GM19438 (cell line): ENCODE data around the gene P2RX6.

Experiments used
- ATAC-seq: cut with Tn5 transposase; IDR thresholded peaks from one replicate; pipeline ENCODE4 v1.9.1; 2021; ENCODE audit warnings: low read depth; ENCODE audit not compliant: unreplicated experiment

Gene P2RX6

DNA sequence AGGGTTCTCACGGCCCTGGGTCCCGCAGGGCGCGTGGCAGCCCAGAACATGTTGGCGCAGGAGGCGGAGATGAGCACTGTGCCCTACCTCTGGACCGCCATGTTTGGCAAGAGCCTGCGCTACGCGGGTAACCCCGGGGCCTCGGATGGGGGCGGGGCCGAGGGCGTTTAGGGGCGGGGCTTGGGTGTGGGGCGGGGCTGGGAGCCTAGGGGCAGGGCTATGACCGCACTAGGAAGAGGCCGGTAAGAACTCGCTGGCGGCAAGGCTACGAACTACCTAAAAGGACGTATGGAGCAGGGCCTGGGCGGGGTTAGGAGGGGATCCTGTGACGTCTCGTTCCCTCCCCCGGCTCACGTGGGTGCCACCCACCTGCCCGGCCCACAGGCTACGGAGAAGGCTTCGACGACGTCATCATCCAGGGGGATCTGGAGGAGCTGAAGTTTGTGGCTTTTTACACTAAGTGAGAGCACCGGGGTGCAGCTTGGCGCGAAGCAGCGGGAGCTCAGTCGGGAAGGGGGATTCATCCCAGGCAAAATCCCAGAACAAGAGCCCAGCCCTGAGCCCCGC, 35.6 kb upstream of the P2RX6 start:
- ATAC-seq = no peak

DNA sequence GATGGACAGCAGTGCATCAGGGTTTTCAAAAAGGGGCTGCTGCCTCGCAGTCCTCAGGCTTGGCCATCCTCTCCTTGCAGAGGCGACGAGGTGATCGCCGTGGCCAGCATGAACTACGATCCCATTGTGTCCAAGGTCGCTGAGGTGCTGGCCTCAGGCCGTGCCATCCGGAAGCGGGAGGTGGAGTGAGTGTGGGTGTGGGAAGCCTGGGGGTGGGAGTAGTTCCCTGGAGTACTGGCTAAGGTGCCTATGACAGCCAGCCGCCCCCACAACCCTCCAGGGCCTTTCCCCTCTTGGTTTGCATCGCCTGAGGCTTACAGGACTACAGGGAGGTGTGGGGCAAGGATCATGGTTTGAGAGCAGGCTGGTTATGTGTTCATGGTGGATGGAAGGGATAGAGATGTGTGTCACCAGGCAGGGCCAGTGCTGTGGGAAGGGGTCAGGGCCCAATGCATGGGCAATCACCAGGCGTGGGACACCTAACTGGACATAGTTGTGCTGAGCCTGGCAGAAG, 35.0 kb upstream of the P2RX6 start:
- no peak for ATAC-seq

DNA sequence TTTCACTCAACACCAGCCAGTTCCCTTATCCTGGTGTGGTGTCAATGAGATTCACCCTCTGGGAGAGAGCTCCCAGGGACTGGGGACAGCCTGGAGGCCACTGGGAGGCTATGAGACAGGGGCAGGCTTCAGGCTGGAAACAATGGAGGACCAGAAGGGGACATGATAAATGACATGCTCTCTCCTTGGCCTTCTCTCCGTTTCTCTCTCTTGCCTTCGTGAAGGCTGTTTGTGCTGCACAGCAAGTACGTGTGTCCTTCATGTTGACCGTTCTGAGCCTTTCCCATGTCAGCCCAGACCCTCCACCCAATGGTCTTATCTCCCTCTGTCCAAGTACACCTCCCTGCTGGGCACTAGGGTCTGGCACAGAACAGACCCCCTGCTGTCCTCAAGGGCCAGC, 34.4 kb upstream of the P2RX6 start:
- no peak for ATAC-seq

DNA sequence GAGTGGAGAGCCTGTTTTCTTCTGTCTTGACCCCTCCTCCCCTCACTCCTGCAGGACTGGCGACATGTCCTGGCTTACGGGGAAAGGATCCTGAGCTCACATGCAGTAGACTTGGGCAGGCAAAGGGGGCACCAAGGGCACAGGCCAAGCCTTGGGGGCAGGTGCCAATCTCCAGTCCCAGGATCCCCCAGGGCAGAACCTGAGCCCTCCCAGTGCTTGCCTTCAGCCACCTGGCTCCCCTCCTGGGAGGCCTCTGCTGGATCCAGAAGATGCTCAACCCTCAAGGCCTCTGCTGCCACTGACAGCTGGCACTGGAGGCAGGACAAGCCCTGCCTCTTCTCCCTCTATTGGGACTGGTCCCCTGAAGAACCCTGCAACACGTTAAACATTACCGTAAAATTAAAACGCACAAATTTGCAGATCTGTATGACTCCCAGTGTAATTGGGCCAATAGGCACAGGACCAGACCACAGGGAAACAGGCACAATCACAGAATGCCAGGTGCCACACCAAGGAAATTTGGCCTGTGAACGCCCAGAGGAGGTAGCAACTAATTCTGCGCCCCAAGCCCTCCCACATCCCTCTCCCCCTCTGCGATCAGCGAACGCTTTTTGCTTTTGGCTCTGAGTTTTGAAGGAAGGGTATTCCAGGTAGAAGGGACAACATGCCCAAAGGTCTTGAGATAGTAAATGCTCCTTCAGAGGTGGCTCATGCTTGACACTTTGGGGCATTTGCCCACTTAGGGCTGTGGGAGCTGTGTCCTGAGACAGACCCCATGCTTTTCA, 33.8 kb upstream of the P2RX6 start:
- no peak for ATAC-seq

DNA sequence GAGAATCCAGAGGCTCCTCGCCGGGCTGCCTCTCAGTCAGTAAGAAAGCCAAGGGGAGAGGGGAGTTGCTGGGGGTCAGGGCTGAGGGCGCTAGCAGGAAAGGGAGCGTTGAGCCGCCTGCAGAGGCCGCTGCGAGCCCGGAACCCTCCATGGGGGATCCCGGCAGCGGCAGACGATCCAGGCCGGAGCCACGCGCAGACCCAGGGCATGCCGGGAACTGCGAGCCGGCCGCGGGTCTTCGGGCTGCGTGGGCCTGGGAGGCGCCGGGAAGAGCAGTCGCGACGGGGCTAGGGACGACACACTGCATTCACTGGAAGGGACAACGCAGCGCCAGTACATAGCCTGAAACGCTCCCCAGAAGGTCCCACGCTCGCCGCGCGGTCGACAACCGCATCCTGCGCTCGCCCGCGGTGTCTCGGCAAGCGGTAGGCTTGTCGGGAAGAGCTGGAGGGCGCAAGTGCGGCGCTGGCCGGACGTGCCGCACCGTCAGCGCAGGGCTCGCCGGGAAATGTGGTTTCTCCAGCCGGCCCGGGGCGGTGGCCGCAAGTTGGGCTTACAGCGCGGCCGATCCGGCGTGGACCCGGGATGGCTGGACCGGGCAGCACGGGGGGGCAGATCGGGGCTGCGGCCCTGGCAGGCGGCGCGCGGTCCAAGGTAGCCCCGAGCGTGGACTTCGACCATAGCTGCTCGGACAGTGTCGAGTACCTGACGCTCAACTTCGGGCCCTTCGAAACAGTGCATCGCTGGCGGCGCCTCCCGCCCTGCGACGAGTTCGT, 33.0 kb upstream of the P2RX6 start, which contains the start of gene LZTR1:
Gene LZTR1 (plus strand): TSS at position 511 of the 776 bp plus-strand sequence. CDS start 75 bp downstream, at position 586.
- ATAC-seq = peak; percentile 82

DNA sequence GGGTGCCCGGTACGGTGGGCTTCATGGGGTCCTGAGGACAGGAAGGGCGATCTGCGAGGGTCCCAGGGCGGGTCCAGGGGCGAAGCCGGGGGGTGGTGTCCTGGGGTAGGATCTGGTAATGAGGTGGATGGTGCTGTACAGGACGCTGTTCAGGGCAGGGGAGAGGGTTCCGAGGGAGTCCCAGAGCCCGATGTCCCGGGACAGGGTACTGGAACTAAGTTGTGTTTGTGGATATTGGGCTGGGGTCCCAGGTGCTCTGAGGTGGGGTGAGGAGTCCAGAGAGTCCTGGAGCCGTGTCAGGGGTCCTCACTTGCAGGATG, 32.4 kb upstream of the P2RX6 start:
- ATAC-seq = no peak

DNA sequence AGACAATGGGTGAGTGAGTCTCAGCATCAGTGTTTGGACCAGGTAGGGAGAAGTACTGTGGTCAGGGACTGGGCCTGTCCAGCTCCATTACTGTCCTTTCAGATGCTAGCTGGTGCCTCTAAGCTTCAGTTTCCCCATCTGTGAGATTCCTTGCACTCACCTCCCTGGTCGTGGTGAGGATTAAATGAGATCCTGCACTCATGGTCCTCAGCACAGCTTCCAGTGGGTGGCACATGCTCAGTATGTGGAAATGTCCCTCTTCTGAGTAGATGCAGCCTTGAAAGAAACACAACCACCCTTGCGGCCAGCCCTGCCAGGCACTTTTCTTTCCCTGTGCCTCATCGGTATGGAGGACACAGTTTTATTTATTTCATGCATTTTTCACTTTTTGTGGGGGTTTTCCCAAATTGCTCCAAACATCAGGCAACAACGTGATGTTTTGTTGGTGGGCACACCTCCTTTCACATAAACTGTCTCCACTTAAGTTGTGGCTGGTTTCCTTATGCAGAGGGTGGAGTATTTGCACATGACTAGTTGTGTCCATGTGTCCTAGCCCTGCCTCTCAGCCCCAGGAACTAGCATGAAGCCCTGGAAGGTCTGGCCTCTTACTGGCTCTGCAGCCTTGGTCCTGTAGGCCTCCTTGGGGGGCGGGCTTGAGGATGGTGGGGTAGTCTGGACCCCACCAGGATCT, 31.7 kb upstream of the P2RX6 start:
- ATAC-seq = no peak

DNA sequence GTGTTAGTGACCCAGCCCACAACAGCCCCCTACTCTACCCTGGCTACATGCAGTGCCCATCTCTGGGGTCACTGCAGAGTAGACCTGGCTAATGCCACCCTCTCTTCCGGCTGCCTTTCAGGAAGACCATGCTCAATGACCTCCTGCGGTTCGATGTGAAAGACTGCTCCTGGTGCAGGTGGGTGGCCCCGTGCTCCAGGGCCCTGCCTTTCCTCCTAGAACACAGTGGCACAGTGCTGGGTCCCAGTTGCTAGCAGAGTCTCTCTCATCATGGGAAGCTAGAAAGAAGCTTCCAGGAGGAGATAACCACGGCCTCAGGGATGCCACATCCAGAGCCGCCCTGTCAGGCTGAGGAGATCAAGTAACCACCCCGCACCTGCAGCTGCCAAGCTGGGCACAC, 29.2 kb upstream of the P2RX6 start:
- ATAC-seq = no peak

DNA sequence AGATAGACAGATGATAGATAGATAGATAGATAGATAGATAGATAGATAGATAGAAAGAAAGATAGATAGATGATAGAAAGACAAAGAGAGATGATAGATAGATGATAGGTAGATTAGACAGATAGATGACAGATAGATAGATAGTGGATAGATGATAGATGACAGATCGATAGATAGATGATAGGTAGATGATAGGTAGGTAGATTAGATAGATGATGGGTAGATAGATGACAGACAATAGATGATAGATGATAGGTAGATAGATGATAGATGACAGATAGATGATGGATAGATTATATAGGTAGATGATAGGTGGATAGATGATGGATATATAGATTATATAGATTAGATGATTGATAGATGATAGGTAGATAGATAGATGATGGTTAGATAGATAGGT, 28.6 kb upstream of the P2RX6 start:
- ATAC-seq = no peak

DNA sequence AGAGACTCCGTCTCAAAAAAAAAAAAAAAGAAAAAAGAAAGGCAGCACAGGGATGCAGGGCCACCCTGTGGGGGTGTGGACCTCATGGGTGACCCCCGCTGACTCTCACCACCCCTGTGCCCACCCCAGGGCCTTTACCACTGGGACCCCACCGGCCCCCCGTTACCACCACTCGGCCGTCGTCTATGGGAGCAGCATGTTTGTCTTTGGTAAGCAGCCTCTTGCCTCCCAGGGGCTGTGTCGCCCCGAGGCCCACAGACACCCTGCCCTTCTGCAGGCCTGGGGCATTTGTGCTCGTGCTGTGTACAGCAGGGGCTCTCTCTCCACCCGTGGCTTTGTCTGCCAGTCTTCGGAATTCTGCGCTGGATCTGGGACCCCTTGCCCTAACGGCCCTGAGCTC, 27.6 kb upstream of the P2RX6 start:
- no peak for ATAC-seq

DNA sequence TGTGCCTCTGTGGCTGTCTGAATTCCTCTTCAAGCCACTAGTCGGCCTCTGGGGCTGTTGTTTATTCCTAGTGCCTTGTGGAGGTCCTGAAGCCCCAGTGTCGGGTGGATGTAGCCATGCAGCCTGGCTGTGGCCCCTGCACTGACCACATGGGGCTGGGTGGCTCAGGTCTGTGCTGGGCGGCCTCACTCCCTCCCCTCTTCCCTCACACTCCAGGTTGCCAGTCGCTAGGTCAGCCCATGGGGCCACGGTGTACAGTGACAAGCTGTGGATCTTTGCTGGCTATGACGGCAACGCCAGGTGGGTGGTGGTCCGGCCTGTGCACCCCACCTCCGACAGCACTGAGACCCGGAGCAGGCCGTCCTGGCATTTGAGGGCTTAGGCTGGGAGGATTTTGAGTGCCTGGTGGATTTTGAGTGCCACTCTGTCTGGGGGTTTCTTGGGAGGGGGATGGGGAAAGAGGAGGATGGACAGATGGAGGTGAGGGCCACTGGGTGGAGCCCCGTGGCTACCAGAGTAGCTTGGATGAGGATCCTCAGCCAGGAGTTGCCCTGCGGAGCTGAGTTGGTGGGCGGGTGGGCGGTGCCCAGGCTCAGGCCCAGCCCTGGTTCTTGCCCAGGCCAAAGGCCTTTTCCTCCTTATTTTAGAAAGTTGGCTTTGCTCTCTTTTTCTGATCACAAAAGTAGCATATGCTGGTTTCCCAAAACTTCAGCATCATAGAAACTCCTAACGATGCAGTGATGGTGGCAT, 26.2 kb upstream of the P2RX6 start:
- ATAC-seq = no peak

DNA sequence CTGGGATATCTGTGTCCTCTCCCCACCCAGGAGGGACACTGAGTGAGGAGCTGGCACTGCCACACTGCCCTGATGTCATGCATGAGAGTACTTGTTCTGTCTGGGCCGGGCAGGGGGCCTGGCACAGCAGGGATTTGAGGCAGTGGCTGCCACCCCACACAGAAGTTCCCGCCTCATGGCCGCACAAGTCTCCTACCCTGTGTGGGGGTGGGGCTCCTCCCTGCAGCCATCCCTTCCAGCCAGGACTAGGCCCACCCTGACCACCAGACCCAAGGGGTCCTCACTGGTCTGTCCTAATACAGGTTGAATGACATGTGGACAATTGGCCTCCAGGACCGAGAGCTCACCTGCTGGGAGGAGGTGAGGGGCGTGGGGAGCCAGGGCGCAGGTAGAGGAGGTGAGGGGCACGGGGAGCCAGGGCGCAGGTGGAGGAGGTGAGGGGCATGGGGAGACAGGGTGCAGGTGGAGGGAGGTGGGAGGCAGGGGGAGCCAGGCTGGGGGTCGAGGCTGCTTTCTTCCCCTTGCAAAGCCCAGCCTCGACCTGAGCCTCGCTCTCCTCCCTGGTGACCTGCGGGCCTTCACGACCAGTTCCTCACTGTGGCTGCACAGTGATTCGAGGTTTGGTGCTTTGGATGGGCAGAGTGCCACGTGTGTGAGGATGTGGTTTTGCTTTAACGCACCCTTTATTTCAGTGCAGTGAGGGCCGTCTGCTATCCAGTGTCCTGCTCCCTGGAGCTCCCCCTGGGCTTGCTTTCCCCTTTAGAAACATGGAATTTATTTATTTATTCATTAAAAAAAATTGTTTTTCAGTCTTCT, 25.4 kb upstream of the P2RX6 start:
- ATAC-seq = no peak

DNA sequence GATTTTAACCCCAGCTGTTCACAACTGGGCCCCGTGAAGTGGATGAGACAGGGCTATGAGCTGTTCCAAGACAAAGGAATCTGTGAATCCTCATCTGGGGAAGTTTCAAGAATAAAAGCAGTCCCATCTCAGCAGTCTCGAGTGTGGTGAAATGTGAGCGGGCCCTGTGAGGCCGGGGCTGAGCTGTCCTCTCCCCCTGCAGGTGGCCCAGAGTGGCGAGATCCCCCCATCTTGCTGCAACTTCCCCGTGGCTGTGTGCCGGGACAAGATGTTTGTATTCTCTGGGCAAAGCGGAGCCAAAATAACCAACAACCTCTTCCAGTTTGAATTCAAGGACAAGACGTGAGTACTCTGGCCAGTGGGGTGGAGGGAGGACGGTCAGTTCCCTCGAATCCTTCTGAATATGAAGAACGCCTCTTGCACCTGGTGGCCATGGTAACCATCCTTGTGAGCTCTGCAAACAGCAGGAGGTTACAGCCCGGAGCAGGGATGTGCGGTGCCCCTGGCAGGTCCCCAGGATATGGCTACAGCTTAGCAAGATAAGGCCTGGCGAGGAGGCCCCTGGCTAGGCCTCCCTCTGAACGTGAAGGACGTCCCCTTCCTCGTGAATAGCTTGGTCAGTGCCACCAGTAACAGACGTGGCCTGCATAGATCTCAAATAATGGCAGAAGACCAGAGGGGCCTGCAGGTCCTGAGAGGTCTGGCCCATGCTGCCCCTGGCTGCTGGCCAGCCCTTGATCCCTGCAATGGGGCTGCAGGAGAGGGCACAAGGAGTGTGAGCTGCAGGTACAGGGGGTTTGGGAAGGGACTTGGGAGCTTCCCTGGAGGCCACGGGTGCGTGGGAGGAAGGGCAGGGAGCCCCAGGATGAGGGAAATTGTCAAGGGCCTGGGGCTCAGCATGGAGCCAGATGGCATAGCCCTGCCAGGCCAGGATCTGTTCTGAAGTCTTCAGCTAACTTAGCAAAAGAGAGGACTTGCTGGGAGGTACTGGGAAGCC, 24.5 kb upstream of the P2RX6 start:
- ATAC-seq = no peak

DNA sequence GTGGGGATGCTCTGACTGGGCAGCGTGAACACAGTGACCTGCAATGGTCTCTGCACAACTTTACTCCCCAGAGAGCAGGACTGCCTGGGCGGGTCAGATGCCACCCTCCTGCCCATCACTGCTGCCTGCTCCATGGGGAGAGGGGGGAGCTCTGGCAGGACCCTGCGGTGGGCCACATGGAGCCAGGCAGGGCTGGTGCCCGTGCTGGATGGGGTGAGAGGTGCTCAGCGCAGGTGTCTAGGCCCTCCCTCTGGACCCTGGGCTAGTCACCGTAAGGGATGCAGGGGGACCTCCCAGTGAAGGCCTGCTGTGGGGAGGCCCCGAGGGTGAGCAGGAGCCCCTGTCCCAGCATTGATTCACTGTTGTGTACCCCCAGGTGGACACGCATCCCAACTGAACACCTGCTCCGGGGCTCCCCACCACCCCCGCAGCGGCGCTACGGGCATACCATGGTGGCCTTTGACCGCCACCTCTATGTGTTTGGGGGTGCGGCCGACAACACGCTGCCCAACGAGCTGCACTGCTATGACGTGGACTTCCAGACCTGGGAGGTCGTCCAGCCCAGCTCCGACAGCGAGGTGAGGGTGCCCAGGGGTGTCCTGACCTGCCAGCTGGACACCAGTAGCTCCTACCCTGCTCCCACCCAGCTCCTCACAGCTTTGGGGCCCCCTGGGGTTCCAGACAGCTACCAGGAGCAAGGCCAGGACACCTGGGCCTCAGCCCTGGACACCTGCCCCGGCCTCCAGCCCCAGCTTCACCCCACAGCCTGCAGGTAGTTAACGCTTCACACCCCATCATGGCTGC, 23.5 kb upstream of the P2RX6 start:
- ATAC-seq = no peak

DNA sequence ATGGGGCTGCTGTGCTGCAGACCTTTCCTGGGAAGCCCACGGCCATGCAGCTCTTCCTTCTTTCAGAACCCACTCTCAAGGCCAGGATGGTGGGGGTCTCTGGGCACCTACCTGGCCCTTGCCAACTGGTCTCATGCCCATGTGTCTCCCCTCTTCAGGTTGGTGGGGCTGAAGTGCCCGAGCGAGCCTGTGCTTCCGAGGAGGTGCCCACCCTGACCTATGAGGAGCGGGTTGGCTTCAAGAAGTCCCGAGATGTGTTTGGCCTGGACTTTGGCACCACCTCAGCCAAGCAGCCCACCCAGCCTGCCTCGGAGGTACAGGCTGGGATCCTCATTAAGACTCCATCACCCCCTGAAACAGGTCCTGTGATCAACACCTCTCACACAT, 22.9 kb upstream of the P2RX6 start:
- no peak for ATAC-seq

DNA sequence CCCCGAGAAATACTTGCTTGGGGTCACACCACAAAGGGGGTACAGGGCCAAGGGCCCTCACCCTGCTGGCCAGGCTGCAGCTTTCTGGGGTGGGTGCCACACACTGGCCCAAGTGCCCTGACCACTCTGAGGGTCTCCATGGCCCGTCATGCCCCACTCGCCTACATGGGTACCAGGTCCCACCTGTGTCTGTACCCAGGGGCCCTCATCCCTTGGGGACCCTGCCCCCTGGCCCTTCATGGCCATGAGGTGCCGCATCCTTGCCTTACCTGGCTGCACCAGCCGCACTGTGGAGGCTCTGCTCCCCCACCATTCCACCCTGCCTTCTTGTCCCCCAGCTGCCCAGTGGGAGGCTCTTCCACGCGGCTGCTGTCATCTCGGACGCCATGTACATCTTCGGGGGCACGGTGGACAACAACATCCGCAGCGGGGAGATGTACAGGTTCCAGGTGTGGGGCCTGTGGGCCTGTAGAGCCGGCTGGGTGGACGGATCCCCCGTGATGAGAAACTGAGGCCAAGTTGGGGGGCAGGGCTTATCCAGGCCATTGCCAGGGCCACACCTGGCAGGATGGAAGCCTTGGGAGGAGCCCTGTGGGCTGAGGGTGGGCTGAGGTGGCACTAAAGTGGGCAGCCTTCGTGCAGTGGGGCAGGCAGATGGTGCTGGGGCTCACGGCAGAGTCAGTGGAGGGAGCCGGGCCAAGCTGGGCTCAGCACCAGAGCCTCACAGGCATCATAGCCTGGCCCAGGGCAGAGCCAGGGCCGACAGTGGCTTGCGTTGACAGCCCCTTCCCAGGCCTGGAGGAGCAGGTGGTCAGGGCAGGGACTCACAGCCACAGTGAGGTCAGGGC, 22.3 kb upstream of the P2RX6 start:
- ATAC-seq = no peak
